Activated CD4-positive, CD25-positive, alpha-beta regulatory T cell treated with anti-CD3 and anti-CD28 coated beads, Interleukin-2, amount 50 U/mL, for 24 hours (primary cell): ENCODE measurements around the gene NFE2L2.
"Not testable (repeated sequence)": the region's sequence is repeated elsewhere in the genome, so short reads cannot be mapped to it uniquely, and the experiment has no call there.

Experiments
- ATAC-seq, 2 donors: fragments of 150-1000 bp; cut with Tn5 transposase; one replicate each; pipeline ENCODE4 v1.10.0; 2021; ENCODE audit warnings: mild to moderate bottlenecking in 1 of 2, moderate library complexity in 1 of 2

NFE2L2 gene

GRCh38 chr2:177232098-177232704 is 32.3 kb downstream of the NFE2L2 start:
- no peak for ATAC-seq

- ATAC-seq = no peak
Measured at GRCh38 chr2:177231270-177231669, 33.3 kb downstream of the NFE2L2 start.

- ATAC-seq = peak; percentile 39 to 60
Measured at GRCh38 chr2:177229442-177230242, 34.9 kb downstream of the NFE2L2 start.

- no peak for ATAC-seq
Measured at GRCh38 chr2:177225965-177226360, 38.6 kb downstream of the NFE2L2 start.

GRCh38 chr2:177223436-177223835 is 41.1 kb downstream of the NFE2L2 start:
- ATAC-seq = not testable (repeated sequence)

DNA sequence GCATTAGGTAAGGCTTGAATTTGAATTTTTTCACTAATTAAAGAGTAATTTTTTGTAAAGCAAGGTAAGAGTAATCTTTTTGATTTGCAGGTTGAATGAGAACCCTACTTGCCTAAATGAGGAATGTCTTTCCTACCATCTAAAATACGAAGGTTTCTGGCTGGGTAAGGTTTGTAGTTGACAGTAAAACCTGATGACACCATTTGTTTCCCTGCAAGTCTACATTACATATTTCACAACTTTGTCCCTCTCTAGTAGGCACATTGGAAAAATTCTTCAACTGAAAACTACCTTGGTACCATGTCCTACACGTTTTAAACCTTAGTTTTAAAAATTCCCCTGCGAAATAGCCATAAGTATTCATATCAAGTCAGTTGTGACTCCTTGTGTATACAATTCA is 42.6 kb downstream of the NFE2L2 start:
- ATAC-seq = no peak

DNA sequence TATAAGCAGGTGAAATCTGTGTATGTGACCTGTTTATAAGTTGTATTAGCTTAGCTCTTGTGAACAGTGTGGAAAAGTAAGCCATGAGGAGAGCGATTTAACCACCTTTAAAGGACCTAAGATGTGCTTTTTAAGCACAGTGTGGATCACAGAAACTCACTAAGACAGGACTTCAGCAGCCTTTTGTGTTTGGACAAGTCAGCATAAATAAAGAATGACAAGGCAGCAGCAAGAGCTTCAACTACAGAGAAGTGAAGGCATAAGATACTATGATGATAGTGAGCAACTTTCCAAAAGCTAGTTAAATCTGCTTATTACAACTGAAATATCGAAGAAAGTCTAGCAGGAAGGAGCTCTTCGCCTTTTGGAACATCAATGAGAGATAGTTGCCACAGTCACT is 43.0 kb downstream of the NFE2L2 start:
- ATAC-seq = no peak

DNA sequence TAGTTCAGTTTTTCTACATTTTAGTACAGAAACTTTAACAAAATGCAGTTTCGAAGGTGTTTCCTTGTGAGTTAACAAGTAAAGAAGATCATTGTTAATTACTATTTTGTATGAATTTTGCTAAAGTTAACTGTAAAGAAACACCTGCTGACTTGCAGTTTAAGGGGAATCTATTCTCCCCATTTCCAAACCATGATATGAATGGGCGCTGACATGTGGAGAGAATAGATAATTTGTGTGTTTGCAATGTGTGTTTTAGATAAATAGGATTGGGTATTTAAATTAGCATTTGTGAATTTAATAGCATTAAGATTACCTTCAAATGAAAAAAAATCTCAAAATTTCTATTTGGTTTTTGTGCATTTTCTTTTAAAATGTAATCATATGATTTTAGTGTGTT is 44.7 kb downstream of the NFE2L2 start:
- ATAC-seq = not testable (repeated sequence)

GRCh38 chr2:177217247-177217843 is 47.2 kb downstream of the NFE2L2 start:
- no peak for ATAC-seq

DNA sequence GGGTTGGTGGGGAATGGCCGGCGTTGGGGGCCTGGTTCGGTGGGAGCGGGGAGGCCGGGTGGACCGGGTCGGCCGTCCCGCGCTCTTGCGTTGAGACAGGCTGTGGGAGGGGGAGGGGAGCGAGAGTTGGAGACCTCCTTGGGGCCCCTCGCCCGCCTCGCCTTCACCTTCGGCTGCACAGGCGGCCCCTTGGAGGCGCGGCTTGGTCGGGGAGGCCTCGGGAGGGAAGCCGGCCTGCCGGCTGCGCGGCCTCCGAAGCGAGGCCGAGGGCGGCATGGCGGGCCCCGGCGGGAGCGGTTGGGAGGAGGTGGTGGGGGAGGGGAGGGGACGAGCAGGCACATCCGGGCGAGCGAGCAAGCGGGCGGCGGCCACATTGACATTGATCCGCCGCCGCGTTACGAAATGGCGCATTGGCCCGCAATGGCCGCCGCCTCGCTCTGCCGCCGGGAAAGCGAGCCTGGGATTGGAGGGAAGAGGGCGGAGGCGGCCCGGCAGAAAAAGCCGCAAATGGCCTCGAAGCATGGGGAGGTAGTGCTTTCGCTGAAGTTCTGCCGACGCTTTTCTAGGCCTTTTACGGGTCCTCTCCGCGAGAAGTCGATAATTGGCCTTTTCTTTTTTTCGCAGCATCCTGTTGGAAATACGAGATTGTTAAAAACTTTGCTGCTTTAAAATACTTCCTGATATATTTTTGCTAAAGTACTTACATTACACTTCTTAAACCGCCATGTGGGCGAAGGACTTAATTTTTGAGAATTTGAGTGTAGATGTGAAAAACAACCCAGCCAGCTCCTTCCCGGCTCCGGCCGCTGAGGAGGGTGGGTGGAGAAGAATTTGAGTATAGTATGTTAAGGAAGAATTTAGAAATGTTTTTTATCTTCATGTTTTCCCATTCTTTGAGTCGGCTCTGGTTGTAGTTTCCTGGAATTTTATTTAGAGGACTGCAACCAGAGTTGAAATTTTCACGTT is 51.4 kb downstream of the NFE2L2 start:
- ATAC-seq = peak; percentile 59 to 61

DNA sequence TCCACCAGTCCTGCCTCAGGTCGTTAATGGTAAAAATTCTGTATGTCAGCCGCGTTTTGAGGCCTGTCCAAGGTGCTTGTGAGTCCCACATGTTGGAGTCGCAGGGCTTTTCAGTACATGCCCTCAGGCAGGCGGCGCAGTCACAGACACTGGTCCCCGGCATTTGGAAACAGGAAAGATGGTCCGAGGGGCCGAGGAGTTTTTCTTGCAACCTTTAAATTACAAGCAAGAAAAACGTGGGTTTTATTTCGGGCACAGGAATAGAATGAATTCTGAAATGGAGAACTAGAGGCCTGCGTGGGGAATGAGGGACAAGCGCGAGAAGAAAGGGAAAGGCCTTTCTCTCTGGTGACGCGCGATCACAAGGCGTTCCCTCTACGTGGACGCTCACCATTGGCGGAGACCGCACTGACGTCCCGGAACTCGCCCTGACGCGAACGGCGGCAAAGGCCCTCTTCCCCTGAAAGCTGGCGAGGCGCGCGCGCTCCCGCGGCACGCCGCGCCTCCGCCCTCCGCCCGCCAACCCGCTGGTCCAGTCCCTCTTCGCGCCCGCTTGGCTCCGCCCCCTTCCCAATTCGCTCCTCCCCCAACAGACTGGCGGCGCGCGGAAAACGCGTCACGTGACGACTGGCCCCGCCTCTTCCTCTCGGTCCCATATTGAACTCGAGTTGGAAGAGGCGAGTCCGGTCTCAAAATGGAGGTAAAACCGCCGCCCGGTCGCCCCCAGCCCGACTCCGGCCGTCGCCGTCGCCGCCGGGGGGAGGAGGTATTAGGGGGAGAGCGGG is 52.2 kb downstream of the NFE2L2 start, which contains the start of gene HNRNPA3:
Gene HNRNPA3, plus strand, starts transcription at position 689 of the 785 bp plus-strand sequence. Its CDS starts 6 bp downstream, at position 695.
- ATAC-seq = peak; percentile 87 to 88

GRCh38 chr2:177211576-177212105 is 52.9 kb downstream of the NFE2L2 start:
- ATAC-seq = no peak

- ATAC-seq = no peak
Measured at GRCh38 chr2:177211169-177211568, 53.4 kb downstream of the NFE2L2 start.

GRCh38 chr2:177207101-177207500 is 57.4 kb downstream of the NFE2L2 start:
- ATAC-seq = peak in 1 of 2 donors; percentile 56

- no peak for ATAC-seq
Measured at GRCh38 chr2:177204417-177204816, 60.1 kb downstream of the NFE2L2 start.

DNA sequence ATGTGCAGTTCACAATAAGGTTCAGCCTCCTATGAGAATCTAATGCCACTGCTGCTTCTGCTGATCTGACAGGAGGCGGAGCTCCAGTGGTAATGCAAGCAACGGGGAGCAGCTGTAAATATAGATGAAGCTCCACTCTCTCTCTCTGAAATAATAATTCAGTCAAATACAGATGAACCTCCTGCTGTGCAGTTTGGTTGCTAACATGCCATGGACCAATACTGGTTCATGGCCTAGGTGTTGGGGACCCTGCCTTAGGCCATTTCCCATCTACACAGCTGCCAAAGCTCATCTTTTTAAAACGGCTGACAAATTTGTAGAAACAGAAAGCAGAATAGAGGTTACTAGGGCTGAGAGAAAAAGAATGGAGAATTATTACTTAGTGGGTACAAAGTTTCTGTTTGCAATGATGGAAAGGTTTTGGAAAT is 62.6 kb downstream of the NFE2L2 start:
- ATAC-seq = no peak

- ATAC-seq = not testable (repeated sequence)
Measured at GRCh38 chr2:177200419-177200818, 64.1 kb downstream of the NFE2L2 start.

- ATAC-seq = no peak
Measured at GRCh38 chr2:177195194-177195593, 69.3 kb downstream of the NFE2L2 start.

DNA sequence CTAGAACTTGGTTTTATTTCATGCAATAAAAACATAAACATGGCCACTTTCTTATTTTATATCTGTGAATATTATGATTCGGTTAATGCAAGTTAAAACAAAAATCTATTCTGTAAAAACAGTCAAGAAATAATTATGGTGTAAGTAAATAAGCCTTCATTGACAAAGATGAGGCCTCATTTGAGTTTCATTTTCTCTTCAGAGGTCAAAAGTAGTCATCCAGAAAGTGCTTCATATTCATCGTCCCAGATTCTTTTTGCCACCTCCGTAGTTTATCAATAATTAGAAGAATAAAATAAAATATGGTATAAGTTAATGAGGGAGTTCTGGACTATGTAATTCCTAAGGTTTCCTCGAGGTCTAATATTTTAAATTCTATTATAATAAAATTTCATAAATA is 71.3 kb downstream of the NFE2L2 start:
- ATAC-seq = peak in 1 of 2 donors; percentile 60

- ATAC-seq = no peak
Measured at GRCh38 chr2:177192788-177193187, 71.7 kb downstream of the NFE2L2 start.

GRCh38 chr2:177190941-177191340 is 73.6 kb downstream of the NFE2L2 start:
- no peak for ATAC-seq
